Neural progenitor cell (in vitro differentiated cells): ENCODE measurements around the gene PMEL. TPM values are rescaled to one million over a fixed set of nuclear protein-coding genes. Genes with fewer than 3 reads are reported as not detected.
A peak's percentile ranks its signal among the peaks of the same experiment; 100 is the strongest.

ENCODE experiments used
- DNase-seq: peaks from one replicate; pipeline ENCODE4 v3.0.0-alpha.2; 2016; ENCODE audit warnings: low spot score
- H2AFZ ChIP-seq: fragments of 200-600 bp; sonication (generic); replicated peaks from 2 replicates; pipeline ENCODE4 v1.6.1; 2016; ENCODE audit warnings: antibody characterized with exemption
- H3F3A ChIP-seq: fragments of 200-600 bp; sonication (generic); 2 replicates; pipeline ENCODE4 v1.6.1; 2016; ENCODE audit warnings: antibody characterized with exemption, low read depth
- H3K27ac ChIP-seq: fragments of 200-600 bp; sonication (generic); 2 replicates; pipeline ENCODE4 v1.5.1; 2016; ENCODE audit warnings: mild to moderate bottlenecking
- H3K27me3 ChIP-seq: fragments of 200-600 bp; sonication (generic); 2 replicates; pipeline ENCODE4 v1.6.1; 2016; ENCODE audit warnings: mild to moderate bottlenecking, moderate library complexity
- H3K36me3 ChIP-seq: fragments of 200-600 bp; sonication (generic); 2 replicates; pipeline ENCODE4 v1.5.1; 2016
- H3K4me1 ChIP-seq: fragments of 200-600 bp; sonication (generic); 2 replicates; pipeline ENCODE4 v1.6.1; 2016; ENCODE audit warnings: mixed run types
- H3K4me2 ChIP-seq: fragments of 200-600 bp; sonication (generic); 2 replicates; pipeline ENCODE4 v1.6.1; 2016
- H3K4me3 ChIP-seq: fragments of 200-600 bp; sonication (generic); 2 replicates; pipeline ENCODE4 v1.5.1; 2016
- H3K79me2 ChIP-seq: fragments of 200-600 bp; sonication (generic); 2 replicates; pipeline ENCODE4 v1.6.1; 2016; ENCODE audit warnings: low read depth
- H3K9ac ChIP-seq: fragments of 200-600 bp; sonication (generic); 2 replicates; pipeline ENCODE4 v1.6.1; 2016
- H3K9me3 ChIP-seq: fragments of 200-600 bp; sonication (generic); 2 replicates; pipeline ENCODE4 v1.5.1; 2016; ENCODE audit warnings: low read depth
- H4K20me1 ChIP-seq: fragments of 200-600 bp; sonication (generic); 2 replicates; pipeline ENCODE4 v1.6.1; 2016; ENCODE audit warnings: low read depth
- H3K27ac Mint-ChIP-seq: 3 replicates; pipeline ENCODE4 v1.8.0; 2021; ENCODE audit warnings: mixed read lengths
- H3K27me3 Mint-ChIP-seq: 2 replicates; pipeline ENCODE4 v1.8.0; 2022; ENCODE audit warnings: low read depth, mild to moderate bottlenecking, inconsistent platforms, moderate library complexity, mixed read lengths; ENCODE audit not compliant: insufficient read depth
- H3K36me3 Mint-ChIP-seq: 3 replicates; pipeline ENCODE4 v1.8.0; 2021; ENCODE audit warnings: mixed read lengths
- H3K4me1 Mint-ChIP-seq: 3 replicates; pipeline ENCODE4 v1.8.0; 2021; ENCODE audit warnings: mixed read lengths
- H3K4me3 Mint-ChIP-seq: 3 replicates; pipeline ENCODE4 v1.8.0; 2021; ENCODE audit warnings: mild to moderate bottlenecking, moderate library complexity, mixed read lengths
- H3K9me3 Mint-ChIP-seq: 3 replicates; pipeline ENCODE4 v1.8.0; 2020; ENCODE audit warnings: mixed read lengths
- CTCF ChIP-seq: fragments of 200-600 bp; sonication (generic); IDR thresholded peaks from 2 replicates; pipeline ENCODE4 v1.5.1; 2017; ENCODE audit warnings: antibody characterized with exemption, mild to moderate bottlenecking
- EZH2 ChIP-seq: fragments of 200-600 bp; sonication (generic); IDR thresholded peaks from 2 replicates; pipeline ENCODE4 v1.6.1; 2017; ENCODE audit warnings: antibody characterized with exemption, mild to moderate bottlenecking, moderate library complexity
- EZH2phosphoT487 ChIP-seq: fragments of 200-600 bp; sonication (generic); IDR thresholded peaks from 2 replicates; pipeline ENCODE4 v1.6.1; 2017; ENCODE audit warnings: antibody characterized with exemption
- total RNA-seq: library from RNA; depleted of rRNA; stranded (reverse); fragments of >200 nt; gene quantifications from 2 replicates; pipeline ENCODE4 v1.2.3, GENCODE V29; 2015; ENCODE audit warnings: low replicate concordance

Gene PMEL
- total RNA-seq, 1 donor from 2014 or later: 207 TPM

GRCh38 chr12:55915482-55915859 is 50.4 kb downstream of the PMEL start:
- Histone ChIP-seq H3K79me2 (peaks cover 100% of the 10 kb centered on the region), H3K4me1 (no peaks in the 10 kb centered on the region), H3K27me3 (no peaks in the 10 kb centered on the region), H3K4me3 (no peak overlapping the region), H3K9me3 (no peaks in the 10 kb centered on the region), H3F3A (peaks cover 13% of the 10 kb centered on the region), H3K9ac (no peak overlapping the region), H3K36me3 (no peaks in the 10 kb centered on the region), H3K4me2 (no peak overlapping the region), H4K20me1 (peaks cover 71% of the 10 kb centered on the region), H2AFZ (no peak overlapping the region), H3K27ac (no peak overlapping the region)
- H3K4me3 Mint-ChIP-seq: no peak overlapping the region
- TF ChIP-seq CTCF (no peak), EZH2 (no peak), EZH2phosphoT487 (no peak)
- H3K36me3 Mint-ChIP-seq: peaks cover 20% of the 10 kb centered on the region
- no peak for DNase-seq
- H3K9me3 Mint-ChIP-seq: no peaks in the 10 kb centered on the region
- H3K27me3 Mint-ChIP-seq: no peaks in the 10 kb centered on the region
- no peak overlapping the region for H3K27ac Mint-ChIP-seq
- no peaks in the 10 kb centered on the region for H3K4me1 Mint-ChIP-seq

- Histone ChIP-seq H4K20me1 (peaks cover 71% of the 10 kb centered on the region), H3K9me3 (no peaks in the 10 kb centered on the region), H3K9ac (no peak overlapping the region), H2AFZ (no peak overlapping the region), H3K27me3 (no peaks in the 10 kb centered on the region), H3K4me1 (peaks cover 7% of the 10 kb centered on the region), H3K4me3 (no peak overlapping the region), H3K79me2 (peaks cover 100% of the 10 kb centered on the region), H3K4me2 (no peak overlapping the region), H3F3A (peaks cover 15% of the 10 kb centered on the region), H3K27ac (no peak overlapping the region), H3K36me3 (no peaks in the 10 kb centered on the region)
- Mint-ChIP-seq H3K4me1 (peaks cover 9% of the 10 kb centered on the region), H3K4me3 (no peak overlapping the region), H3K27ac (no peak overlapping the region), H3K9me3 (no peaks in the 10 kb centered on the region), H3K36me3 (peaks cover 18% of the 10 kb centered on the region), H3K27me3 (no peaks in the 10 kb centered on the region)
- TF ChIP-seq CTCF: no peak
- no peak for TF ChIP-seq EZH2phosphoT487
- TF ChIP-seq EZH2: no peak
- DNase-seq: no peak
These were observed 52.9 kb downstream of the PMEL start for GRCh38 chr12:55912908-55913307.

GRCh38 chr12:55909513-55909884 is 56.3 kb downstream of the PMEL start:
- peak overlapping the region; percentile 63 for H3K27ac ChIP-seq
- no peaks in the 10 kb centered on the region for H3K27me3 Mint-ChIP-seq

More at GRCh38 chr12:55909513-55909884, 56.3 kb downstream of the PMEL start:
- Histone ChIP-seq H3K9ac (no peak overlapping the region), H3K9me3 (no peaks in the 10 kb centered on the region), H3K4me2 (peak overlapping the region; percentile 2), H2AFZ (no peak overlapping the region), H3K4me3 (no peak overlapping the region), H3F3A (peaks cover 15% of the 10 kb centered on the region), H3K79me2 (peaks cover 91% of the 10 kb centered on the region), H3K4me1 (peaks cover 7% of the 10 kb centered on the region), H3K36me3 (no peaks in the 10 kb centered on the region), H3K27me3 (no peaks in the 10 kb centered on the region), H4K20me1 (peaks cover 55% of the 10 kb centered on the region)
- Mint-ChIP-seq H3K9me3 (no peaks in the 10 kb centered on the region), H3K4me3 (no peak overlapping the region), H3K36me3 (peaks cover 10% of the 10 kb centered on the region), H3K27ac (no peak overlapping the region), H3K4me1 (peaks cover 9% of the 10 kb centered on the region)
- TF ChIP-seq EZH2 (no peak), EZH2phosphoT487 (no peak), CTCF (no peak)
- DNase-seq: no peak
